ENCODE results near the gene ACTN1. TPM values are rescaled to one million over a fixed set of nuclear protein-coding genes. Genes with fewer than 3 reads are reported as not detected.
"Not testable (repeated sequence)": the region's sequence is repeated elsewhere in the genome, so short reads cannot be mapped to it uniquely, and the experiment has no call there.

Gene ACTN1
- total RNA-seq, 2 experiments from 2014 or later: 70.6 to 72.2 TPM

DNA sequence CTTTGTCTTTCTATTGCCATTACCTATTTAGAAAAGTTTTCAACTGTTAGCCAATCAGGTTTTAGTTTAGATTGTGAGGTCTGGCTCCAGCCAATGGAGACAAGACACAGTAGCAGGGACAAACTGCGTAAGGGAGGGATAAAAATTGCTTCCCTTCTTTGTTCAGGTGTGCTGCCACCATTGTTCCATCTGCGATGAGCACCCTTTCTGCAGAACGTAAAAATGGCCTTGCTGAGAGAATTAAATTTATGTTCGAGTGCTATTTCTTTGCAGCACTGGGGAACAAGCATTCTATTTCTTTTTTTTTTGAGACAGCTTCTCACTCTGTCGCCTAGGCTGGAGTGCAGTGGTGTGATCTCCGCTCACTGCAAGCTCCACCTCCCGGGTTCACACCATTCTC, 126.6 kb downstream of the ACTN1 start:
- H3K9me3 Mint-ChIP-seq; POLR2A ChIA-PET; DNase-seq; H3K27me3 Mint-ChIP-seq; H3K27ac Mint-ChIP-seq; H3K4me1 Mint-ChIP-seq (ENCODE audit: low read depth); H3K4me3 Mint-ChIP-seq; H3K36me3 Mint-ChIP-seq; intact Hi-C loops (cut with micrococcal nuclease): not testable (repeated sequence)
- CTCF ChIA-PET: interaction anchor here (1.7 kb wide), 1 partner anchor 9 kb away, joined by 13 read pairs; no protein-coding TSS in a partner anchor

DNA sequence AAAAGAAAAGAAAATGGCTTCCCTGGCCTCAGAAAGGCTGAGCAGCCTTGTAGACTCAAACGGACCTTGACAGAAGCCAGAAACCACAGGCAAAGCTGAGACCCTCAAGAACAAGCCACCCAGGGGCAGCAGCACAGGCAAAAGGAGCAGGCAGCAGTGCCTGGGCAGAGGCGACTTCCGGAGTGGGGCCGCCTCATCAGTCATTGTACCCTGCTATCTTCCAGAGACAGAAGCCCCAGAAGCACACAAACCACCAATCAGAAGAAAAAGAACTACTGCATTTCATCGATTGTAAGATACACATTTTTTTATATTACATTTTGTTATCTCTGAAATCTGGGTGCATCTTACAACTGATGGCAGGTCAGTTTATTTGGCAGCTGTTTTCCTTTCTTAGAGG, 128.0 kb downstream of the ACTN1 start:
- DNase-seq: no peak
- Mint-ChIP-seq H3K9me3 (peaks cover 4% of the 10 kb centered on the region), H3K4me3 (no peak overlapping the region), H3K27me3 (no peaks in the 10 kb centered on the region), H3K27ac (no peak overlapping the region), H3K36me3 (no peaks in the 10 kb centered on the region), H3K4me1 (ENCODE audit: low read depth) (peaks cover 4% of the 10 kb centered on the region)
- CTCF ChIA-PET: no interaction called here
- intact Hi-C loops (cut with micrococcal nuclease): no loop called here
- POLR2A ChIA-PET: no interaction called here

DNA sequence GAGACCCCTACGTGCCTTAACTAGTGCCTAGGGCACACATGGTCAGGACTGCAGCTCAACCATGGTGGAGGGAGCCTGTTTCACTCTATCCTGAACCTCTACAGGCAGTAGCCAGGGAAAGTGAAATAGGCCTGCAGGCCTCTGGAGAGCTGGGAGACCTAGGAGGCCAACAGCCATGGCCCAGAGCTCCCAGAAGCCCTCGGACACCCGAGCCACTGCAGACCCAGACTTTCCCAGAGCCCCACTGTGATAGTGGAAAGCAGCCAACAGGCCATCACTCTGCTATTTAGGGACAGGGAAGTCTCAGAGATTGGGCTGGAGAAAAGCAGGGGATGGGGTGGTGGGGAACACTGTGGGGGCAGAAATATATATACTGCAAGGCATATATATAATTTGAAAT, 129.7 kb downstream of the ACTN1 start:
- no peaks in the 10 kb centered on the region for H3K36me3 Mint-ChIP-seq
- ChIA-PET CTCF (interaction anchor here (0.6 to 1.2 kb wide), 5 partner anchors 14 to 905 kb away, joined by 3 to 7 read pairs (median 3); no protein-coding TSS in a partner anchor), POLR2A (interaction anchor here (0.6 kb wide), 1 partner anchor 291 kb away, joined by 3 read pairs; no protein-coding TSS in a partner anchor)
- peaks cover 3% of the 10 kb centered on the region for H3K4me1 Mint-ChIP-seq (ENCODE audit: low read depth)
- DNase-seq: no peak
- peaks cover 4% of the 10 kb centered on the region for H3K9me3 Mint-ChIP-seq
- intact Hi-C loops (cut with micrococcal nuclease): no loop called here
- H3K27me3 Mint-ChIP-seq: peaks cover 2% of the 10 kb centered on the region
- H3K27ac Mint-ChIP-seq: no peak overlapping the region
- no peak overlapping the region for H3K4me3 Mint-ChIP-seq

DNA sequence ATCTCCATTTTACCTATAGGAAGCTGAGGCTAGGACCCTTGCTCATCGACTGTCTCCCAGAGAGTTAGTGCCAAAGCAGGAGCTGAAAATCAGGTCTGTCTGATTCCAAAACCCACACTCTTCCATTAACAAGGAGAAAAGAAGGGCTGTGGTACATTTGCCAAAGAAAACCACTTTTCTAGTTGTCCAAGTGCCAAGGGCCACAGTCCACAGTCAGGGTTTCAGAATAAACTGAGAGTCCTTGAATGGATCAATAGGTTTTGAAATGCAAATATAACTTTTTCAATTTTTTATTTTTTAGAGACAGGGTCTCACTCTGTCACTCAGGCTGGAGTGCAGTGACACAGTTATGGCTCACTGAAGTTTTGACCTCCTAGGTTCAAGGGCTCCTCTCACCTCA, 130.8 kb downstream of the ACTN1 start:
- CTCF ChIA-PET: interaction anchor here (1.0 to 1.2 kb wide), 2 partner anchors 27 to 1011 kb away, joined by 3 read pairs; no protein-coding TSS in a partner anchor
- POLR2A ChIA-PET: no interaction called here
- Mint-ChIP-seq H3K27me3 (peaks cover 2% of the 10 kb centered on the region), H3K9me3 (peaks cover 4% of the 10 kb centered on the region), H3K4me1 (ENCODE audit: low read depth) (peaks cover 4% of the 10 kb centered on the region), H3K4me3 (no peak overlapping the region), H3K36me3 (no peaks in the 10 kb centered on the region), H3K27ac (no peak overlapping the region)
- intact Hi-C loops (cut with micrococcal nuclease): no loop called here
- DNase-seq: no peak

DNA sequence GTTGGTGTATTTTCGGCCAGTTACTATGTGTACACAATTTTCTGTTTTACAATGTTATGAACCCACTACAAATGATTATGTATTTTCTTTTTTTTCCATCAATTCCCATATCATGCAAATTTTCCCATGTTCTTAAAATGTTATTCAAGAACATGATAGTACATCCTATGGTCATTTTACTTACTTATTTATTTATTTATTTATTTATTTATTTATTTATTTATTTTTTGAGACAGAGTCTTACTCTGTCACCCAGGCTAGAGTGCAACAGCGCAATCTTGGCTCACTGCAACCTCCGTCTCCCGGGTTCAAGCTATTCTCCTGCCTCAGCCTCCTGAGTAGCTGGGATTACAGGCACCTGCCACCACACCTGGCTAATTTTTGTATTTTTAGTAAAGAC, 131.5 kb downstream of the ACTN1 start:
- CTCF ChIA-PET; H3K4me1 Mint-ChIP-seq (ENCODE audit: low read depth); DNase-seq; POLR2A ChIA-PET; H3K9me3 Mint-ChIP-seq; H3K4me3 Mint-ChIP-seq; H3K27ac Mint-ChIP-seq; intact Hi-C loops (cut with micrococcal nuclease); H3K36me3 Mint-ChIP-seq; H3K27me3 Mint-ChIP-seq: not testable (repeated sequence)

DNA sequence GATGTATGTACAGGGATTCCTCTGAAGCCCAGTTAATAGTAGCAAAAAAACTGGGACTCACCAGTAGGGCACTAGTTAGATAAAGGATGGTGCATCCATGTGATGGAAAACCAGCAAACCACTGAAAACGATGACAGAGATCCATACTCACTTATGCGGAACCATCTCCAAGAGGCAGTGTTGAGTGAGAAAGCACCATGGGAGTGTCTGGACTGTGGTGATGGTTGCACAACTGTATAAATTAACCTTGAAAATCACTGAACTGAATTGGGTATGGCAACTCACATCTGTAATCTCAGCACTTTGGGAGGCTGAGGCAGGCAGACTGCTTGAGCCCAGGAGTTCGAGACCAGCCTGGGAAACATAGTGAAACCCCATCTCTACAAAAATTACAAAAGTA, 132.6 kb downstream of the ACTN1 start:
- CTCF ChIA-PET: interaction anchor here (1.0 kb wide), 1 partner anchor 17 kb away, joined by 3 read pairs; no protein-coding TSS in a partner anchor
- H3K4me3 Mint-ChIP-seq: no peak overlapping the region
- intact Hi-C loops (cut with micrococcal nuclease): no loop called here

DNA sequence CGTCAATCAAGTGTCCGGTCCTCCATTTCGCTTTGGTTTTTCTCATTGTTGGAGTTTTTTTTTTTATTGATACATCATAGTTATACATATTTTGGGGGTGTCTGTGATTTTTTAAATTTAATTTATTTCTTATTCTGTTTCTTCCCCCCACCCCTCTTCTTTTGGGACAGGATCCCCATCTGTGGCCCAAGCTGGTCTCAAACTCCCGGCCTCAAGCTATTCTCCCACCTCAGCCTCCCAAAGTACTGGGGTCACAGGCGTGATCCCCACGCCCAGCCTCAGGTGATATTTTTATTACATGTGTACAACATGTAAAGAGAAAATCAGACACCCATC, 134.9 kb downstream of the ACTN1 start:
- ChIA-PET CTCF (interaction anchor here (0.6 to 4.2 kb wide), 60 partner anchors 9 to 1032 kb away, joined by 3 to 107 read pairs (median 4); no protein-coding TSS in a partner anchor), POLR2A (interaction anchor here (0.7 to 1.2 kb wide), 2 partner anchors 49 to 55 kb away, joined by 3 read pairs; no protein-coding TSS in a partner anchor)
- Mint-ChIP-seq H3K27me3 (peaks cover 2% of the 10 kb centered on the region), H3K27ac (no peak overlapping the region), H3K9me3 (no peaks in the 10 kb centered on the region), H3K4me3 (no peak overlapping the region), H3K36me3 (no peaks in the 10 kb centered on the region), H3K4me1 (ENCODE audit: low read depth) (peaks cover 19% of the 10 kb centered on the region)
- DNase-seq: no peak
- intact Hi-C loops (cut with micrococcal nuclease): loop anchor here (1.0 kb wide), 1 partner anchor 902 kb away; no protein-coding TSS in a partner anchor

More for the DNA sequence above, 132.6 kb downstream of the ACTN1 start:
- peaks cover 9% of the 10 kb centered on the region for H3K4me1 Mint-ChIP-seq (ENCODE audit: low read depth)
- DNase-seq: no peak
- no peaks in the 10 kb centered on the region for H3K36me3 Mint-ChIP-seq
- H3K27ac Mint-ChIP-seq: no peak overlapping the region
- POLR2A ChIA-PET: no interaction called here
- peaks cover 2% of the 10 kb centered on the region for H3K27me3 Mint-ChIP-seq
- no peaks in the 10 kb centered on the region for H3K9me3 Mint-ChIP-seq

DNA sequence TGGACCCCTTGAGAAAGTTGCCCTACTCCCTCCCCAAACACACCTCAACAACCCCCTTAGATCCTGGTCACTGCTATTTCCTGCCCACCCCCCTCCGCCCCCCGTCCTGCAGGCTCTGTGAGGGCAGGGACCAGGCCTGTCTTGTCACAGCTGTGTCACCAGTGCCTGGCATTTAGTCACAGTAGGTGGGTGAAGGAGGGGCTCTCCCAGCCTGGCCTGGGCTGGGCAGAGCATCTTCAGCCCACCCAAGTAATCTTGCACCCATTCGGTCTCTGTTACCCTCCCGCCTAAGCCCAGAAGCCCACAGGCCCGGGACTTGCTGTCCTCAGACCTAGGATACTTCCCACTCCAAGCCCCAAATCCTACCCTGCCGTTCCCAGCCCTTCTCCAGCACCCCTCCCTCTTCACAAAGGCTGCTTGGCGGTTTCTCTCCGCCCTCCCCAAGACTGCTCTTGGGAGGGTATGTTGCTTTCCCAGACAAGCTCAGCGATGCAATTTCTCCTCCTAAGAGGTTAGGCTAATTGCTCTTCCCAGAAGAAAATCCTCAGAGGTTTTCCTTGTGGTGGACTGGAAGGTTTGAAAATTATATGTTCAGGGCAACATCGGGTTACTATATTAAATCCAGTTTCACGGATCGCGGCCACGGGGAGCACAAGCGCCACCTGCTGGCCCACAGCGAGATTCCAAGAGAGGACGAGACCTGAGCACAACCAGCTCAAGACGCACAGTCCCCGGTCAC, 135.5 kb downstream of the ACTN1 start:
- Mint-ChIP-seq H3K27me3 (peaks cover 2% of the 10 kb centered on the region), H3K9me3 (no peaks in the 10 kb centered on the region), H3K27ac (no peak overlapping the region), H3K36me3 (no peaks in the 10 kb centered on the region), H3K4me3 (peak overlapping the region; percentile 2), H3K4me1 (ENCODE audit: low read depth) (peaks cover 19% of the 10 kb centered on the region)
- DNase-seq: peak; percentile 84
- intact Hi-C loops (cut with micrococcal nuclease): loop anchor here (1.0 kb wide), 1 partner anchor 901 kb away; no protein-coding TSS in a partner anchor
- POLR2A ChIA-PET: interaction anchor here (0.7 to 1.2 kb wide), 2 partner anchors 50 to 54 kb away, joined by 3 read pairs; no protein-coding TSS in a partner anchor
- CTCF ChIA-PET: interaction anchor here (0.6 to 4.2 kb wide), 62 partner anchors 9 to 1031 kb away, joined by 3 to 107 read pairs (median 4); no protein-coding TSS in a partner anchor

DNA sequence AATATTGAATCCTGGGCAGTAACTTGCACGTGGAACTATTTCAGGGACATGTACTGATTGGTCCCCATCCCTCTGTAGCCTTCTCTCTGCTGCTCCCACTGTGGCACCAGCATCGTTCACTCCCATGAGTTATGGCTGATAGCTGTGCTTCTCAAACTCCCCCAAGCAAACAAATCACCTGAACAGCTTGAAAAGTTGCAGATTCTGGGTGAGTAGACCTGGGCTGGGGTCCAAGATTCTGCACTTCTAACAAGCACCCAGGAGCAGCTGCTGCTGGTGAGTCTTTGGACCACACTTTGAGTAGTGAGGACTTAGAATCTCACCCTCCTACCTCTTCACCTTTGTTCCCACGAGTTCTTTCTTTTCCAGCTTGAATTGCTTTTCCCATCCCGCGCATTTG, 136.8 kb downstream of the ACTN1 start:
- ChIA-PET POLR2A (no interaction called here), CTCF (interaction anchor here (0.8 to 4.2 kb wide), 4 partner anchors 21 to 908 kb away, joined by 4 to 107 read pairs (median 18); no protein-coding TSS in a partner anchor)
- Mint-ChIP-seq H3K27ac (no peak overlapping the region), H3K4me1 (ENCODE audit: low read depth) (peaks cover 19% of the 10 kb centered on the region), H3K36me3 (no peaks in the 10 kb centered on the region), H3K4me3 (no peak overlapping the region), H3K27me3 (peaks cover 2% of the 10 kb centered on the region), H3K9me3 (no peaks in the 10 kb centered on the region)
- no peak for DNase-seq
- intact Hi-C loops (cut with micrococcal nuclease): no loop called here

DNA sequence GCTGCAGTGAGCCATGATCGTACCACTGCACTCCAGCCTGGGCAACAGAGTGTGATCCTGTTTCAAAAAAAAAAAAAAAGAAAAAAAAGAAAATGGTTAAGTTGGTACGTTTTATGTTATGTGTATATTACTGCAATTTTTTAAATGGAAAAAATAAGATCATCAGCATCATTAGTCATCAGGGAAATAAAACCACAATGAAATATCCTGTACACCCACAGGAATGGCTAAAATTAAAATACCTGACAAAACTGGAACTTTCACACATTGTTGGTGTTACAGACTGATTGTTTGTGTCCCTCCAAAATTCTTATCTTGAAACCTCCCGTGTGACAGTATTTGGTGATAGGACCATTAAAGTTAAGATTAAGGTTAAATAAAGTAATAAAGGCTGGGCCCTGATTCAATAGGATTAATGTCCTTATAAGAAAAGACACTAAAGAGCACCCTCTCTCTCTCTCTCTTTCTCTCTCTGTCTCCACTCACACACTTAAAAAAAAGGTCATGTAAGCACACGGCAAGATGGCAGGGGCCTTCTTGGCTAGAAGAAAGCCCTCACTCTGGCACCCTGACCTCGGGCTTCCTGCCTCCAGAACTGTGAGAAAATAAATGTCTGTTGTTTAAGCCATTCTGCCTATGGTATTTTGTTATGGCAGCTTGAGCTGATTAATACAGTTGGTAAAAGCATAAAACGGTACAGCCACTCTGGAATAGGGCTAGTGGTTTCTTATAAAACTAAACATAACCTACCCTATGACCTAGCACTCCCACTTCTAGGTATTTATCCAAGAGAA, 137.9 kb downstream of the ACTN1 start:
- CTCF ChIA-PET: interaction anchor here (4.1 to 4.2 kb wide), 2 partner anchors 20 to 592 kb away, joined by 32 to 107 read pairs; no protein-coding TSS in a partner anchor
- H3K27me3 Mint-ChIP-seq: peaks cover 2% of the 10 kb centered on the region
- intact Hi-C loops (cut with micrococcal nuclease): no loop called here
- H3K36me3 Mint-ChIP-seq: peaks cover 2% of the 10 kb centered on the region
- H3K4me1 Mint-ChIP-seq (ENCODE audit: low read depth): peaks cover 19% of the 10 kb centered on the region
- POLR2A ChIA-PET: no interaction called here
- H3K4me3 Mint-ChIP-seq: no peak overlapping the region
- no peak overlapping the region for H3K27ac Mint-ChIP-seq
- peaks cover 8% of the 10 kb centered on the region for H3K9me3 Mint-ChIP-seq
- DNase-seq: no peak

DNA sequence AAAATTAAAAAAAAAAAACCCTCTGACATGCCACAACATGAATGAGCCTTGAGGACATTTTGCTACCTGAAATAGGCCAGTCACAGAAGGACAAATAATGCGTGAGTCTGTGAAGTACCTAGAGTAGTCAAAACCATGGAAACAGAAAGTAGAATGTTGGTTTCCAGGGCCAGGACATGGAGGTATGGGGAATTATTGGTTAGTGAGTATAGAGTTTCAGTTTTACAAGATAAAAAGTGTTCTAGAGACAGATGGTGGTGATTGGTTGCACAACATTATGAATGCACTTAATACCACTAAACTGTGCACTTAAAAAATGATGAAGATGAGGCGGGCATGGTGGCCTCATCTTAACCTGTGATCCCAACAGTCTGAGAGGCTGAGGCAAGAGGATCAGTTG, 138.6 kb downstream of the ACTN1 start:
- H3K9me3 Mint-ChIP-seq: peaks cover 15% of the 10 kb centered on the region
- H3K4me1 Mint-ChIP-seq (ENCODE audit: low read depth): peaks cover 19% of the 10 kb centered on the region
- POLR2A ChIA-PET: no interaction called here
- H3K27me3 Mint-ChIP-seq: peaks cover 2% of the 10 kb centered on the region
- peak overlapping the region; percentile 54 for H3K27ac Mint-ChIP-seq
- CTCF ChIA-PET: no interaction called here
- H3K36me3 Mint-ChIP-seq: peaks cover 8% of the 10 kb centered on the region
- intact Hi-C loops (cut with micrococcal nuclease): loop anchor here (1.0 kb wide), 1 partner anchor 19 kb away; no protein-coding TSS in a partner anchor
- no peak overlapping the region for H3K4me3 Mint-ChIP-seq
- DNase-seq: no peak

DNA sequence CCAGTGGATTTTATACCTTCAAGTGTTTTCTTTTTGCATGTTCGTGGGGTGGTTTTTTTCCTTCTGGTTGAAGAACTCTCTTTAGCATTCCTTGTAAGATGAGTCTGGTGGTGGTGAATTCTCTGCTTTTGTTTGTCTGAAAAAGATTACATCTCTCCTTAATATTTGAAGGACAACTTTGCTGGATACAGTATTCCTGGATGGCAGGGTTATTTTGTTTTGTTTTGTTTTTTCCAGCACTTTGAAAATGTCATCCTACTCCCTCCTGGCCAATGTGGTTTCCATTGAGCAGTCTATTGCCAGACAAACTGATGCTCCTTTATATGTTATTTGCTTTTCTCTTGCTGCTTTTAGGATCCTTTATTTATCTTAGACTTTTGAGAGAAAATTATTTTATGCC, 143.0 kb downstream of the ACTN1 start:
- Mint-ChIP-seq H3K36me3 (peaks cover 8% of the 10 kb centered on the region), H3K27me3 (no peaks in the 10 kb centered on the region), H3K4me1 (ENCODE audit: low read depth) (peaks cover 6% of the 10 kb centered on the region), H3K27ac (no peak overlapping the region), H3K4me3 (no peak overlapping the region), H3K9me3 (peaks cover 23% of the 10 kb centered on the region)
- POLR2A ChIA-PET: no interaction called here
- DNase-seq: no peak
- intact Hi-C loops (cut with micrococcal nuclease): no loop called here
- CTCF ChIA-PET: no interaction called here
